Stimulated activated CD8-positive, alpha-beta memory T cell treated with anti-CD3 and anti-CD28 coated beads, Interleukin-12 subunit alpha, Interleukin-12 subunit beta, amount 100 ng/mL, for 24 hours (primary cell): Measurements from ENCODE around the gene ICAM2.

ENCODE experiments used
- DNase-seq: peaks from one replicate; pipeline ENCODE4 v3.0.0-alpha.2; 2020; ENCODE audit errors: extremely low read depth

Gene ICAM2

GRCh38 chr17:63975541-63976092, 44.8 kb downstream of the ICAM2 start:
- DNase-seq: no peak

- no peak for DNase-seq
Measured at GRCh38 chr17:63974594-63975192, 45.7 kb downstream of the ICAM2 start.

DNA sequence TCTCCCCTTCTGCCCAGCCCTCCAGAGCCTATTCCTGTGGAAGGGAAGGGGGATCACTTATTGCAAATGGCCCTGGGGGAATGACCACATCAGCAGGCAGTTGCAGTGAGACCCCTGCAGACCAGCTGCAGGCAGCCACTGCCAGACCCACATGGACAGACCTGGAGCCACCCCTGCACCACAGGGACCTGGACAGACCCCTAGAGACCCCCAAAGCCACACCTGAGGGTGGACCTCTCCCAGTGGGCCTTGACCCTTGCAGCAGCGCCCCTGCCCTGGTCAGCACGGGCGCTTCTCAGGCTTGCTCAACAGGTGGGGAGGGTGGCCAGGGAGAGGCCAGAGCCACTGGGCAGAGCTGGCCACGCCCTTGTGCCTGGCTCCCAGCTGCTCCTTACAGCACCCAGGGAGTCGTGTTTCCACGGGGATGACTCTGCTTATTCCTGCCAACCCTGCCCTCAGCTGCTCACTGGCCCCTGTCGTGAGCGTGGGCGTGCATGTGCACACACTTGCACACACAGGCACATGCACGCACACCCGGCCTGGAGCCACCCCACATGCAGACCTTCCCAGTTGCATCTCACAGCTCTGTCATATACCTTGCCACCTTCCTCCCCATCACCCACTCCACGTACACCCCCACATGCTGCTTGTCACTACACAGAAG, 46.4 kb downstream of the ICAM2 start:
- no peak for DNase-seq

DNA sequence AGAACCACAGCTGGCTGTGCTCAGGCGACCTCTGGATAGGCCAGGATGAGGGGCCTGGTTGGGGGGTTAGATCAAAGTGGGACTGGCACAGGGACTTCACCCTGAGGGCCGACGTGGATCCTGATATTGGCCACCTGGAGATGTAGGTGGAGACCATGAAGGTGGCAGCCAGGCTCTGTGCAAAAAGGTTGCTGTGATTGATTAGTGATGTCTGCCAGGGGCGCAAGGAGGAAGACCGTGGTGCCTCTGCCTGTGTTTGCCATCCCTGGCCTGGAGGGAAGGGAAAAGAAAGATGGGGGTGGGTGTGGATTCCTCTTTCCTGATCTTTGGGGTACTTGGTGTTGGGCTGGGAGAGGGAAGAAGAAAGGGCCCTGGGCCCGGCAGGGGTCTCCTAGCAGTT, 47.2 kb downstream of the ICAM2 start:
- DNase-seq: no peak

GRCh38 chr17:63972796-63973195, 47.6 kb downstream of the ICAM2 start, which contains the start of gene SCN4A:
Gene SCN4A, minus strand, starts transcription at chr17:63972918. Its CDS starts 77 bp downstream, at chr17:63972841.
- DNase-seq: no peak

DNA sequence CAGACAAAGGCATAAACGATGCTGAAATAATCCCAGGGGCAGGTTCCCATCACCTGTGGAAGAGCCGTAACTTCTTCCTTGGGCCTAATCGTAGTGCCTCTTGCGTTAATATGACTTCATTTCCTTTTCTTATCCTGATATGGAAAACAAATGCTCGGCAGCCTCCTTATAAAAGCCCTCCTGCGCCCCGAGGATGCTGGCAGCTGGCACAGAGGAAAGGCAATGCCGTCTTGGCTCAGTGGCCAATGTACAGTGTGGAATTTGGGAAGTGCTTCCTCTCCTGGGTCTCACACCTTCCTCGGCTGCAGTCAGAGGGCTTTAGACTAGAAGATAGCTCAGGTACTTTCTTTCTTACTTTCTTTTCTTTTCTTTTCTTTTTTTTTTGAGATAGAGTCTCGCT, 51.2 kb downstream of the ICAM2 start:
- no peak for DNase-seq

GRCh38 chr17:63967953-63968352, 52.5 kb downstream of the ICAM2 start:
- DNase-seq: no peak

GRCh38 chr17:63966646-63967264, 53.7 kb downstream of the ICAM2 start:
- DNase-seq: no peak

- no peak for DNase-seq
Measured at GRCh38 chr17:63963123-63963522, 57.3 kb downstream of the ICAM2 start.

DNA sequence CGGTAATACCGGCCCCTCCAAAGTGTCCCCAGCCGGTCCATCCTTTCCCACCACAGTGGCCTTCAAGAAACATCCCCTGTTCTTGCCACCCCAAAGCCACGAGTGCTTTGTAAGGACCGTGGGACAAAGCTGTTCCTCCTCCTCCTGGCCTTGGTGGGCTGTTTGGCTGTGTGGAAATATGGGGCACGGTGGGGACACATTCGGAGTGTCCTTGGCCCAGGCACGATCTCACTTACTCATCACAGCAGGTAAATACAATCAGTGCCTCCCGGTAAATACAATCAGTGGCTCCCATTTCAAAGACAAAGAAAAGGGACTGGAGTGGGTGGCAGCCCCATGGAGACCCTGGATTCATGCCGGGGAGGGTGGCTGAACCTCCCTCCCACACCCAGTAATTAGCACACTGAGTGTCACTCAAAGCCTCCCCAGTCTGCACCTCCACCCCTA, 58.1 kb downstream of the ICAM2 start:
- DNase-seq: no peak

DNA sequence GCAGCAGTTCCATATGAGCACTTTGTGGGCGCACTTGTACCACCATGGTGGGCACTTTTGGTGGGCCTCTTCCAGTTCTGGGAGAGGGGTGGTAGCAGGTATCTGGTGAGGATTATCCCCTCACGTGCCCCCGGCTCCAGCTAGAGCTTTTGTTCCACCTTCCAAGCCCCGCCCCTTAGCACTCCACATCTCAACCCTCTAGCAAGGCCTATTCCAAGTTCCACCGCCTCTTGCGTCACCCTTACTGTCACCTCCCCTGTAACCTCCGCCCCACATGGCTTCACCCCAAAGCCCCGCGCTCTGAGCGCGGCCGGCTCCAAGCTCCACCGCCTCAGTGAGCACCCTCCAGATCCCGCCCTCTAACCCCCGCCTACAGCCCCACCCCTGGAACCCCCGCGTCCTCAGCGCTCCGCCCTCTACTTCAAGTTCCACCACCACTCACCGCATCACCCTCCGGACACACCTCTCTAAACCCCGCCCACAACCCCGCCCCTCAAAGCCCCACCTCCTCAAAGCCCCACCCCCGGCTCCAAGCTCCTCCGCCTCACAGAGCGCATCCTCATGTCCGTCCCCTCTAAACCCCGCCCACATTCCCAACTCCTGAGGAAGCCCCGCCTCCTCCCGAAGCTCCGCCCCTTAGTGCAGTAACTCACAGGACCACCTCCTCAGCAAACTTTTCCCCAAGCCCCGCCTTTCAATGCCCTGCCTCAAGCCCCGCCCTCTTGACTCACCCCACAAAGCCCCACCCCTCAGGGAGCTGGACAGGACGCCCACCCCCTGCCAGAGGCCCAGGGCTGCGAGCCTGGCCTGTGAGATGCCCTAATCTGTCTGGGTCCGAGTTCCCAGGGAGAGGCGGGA, 58.8 kb downstream of the ICAM2 start:
- DNase-seq: no peak

DNA sequence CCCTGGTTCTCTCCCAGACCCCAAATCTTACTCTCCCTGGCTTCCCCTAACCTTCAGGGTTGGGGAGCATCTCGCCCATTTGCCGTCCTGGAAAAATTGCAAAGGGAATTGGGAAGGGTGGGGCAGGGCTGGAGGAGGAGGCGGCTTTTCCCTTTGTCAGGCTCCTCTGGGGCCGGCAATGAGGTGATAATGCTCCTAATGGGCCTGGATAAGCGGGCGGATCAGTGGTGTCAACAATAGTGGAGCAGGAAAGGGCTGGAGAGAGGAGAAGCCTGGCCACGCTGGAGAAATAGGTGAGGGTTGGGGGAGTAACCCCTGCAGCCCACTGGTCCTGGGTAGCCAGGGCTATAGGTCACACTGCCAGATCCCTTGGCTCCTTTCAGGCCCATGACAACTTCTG, 60.0 kb downstream of the ICAM2 start:
- no peak for DNase-seq

DNA sequence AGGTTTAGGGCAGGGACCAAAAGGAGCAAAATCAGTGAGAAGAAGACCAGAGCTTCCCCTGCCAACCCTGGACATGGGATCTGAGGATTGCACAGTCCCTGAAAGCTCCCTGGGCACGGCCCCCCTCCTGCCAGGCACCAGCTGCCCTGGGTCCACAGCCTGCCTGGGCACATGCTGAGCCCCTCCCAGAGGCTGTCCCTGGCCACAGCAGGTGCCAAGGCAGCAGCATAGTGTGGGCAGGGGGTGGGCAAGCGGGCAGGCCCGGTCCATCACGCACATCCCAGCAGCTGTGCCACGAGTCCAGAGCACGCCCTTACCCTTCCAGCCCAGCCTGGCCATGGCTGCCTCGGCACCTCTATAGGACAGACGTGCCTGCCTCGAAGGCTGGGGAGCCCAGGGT, 60.4 kb downstream of the ICAM2 start:
- no peak for DNase-seq

- DNase-seq: no peak
Measured at GRCh38 chr17:63956296-63956920, 64.0 kb downstream of the ICAM2 start.

- no peak for DNase-seq
Measured at GRCh38 chr17:63955791-63956190, 64.6 kb downstream of the ICAM2 start.

DNA sequence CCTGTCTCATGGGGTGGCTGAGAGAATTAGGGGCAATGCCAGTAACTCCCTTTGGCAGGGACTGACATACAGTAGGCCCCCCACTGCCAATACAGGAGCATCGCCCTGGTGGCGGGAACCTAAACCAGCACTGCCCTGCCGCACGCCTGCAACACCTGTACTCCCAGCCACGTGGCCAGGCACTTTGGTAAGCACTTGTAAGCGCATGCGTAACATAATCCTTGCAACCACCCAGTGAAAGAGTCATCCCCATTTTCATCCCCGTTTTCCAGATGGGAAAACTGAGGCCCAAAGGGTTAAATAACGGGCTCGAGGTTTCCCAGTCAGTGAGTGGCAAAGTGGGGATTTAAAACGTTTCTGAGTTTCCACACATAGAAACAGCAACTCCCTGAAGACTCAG, 65.2 kb downstream of the ICAM2 start:
- DNase-seq: no peak

GRCh38 chr17:63954402-63955063, 65.9 kb downstream of the ICAM2 start:
- no peak for DNase-seq
